Activated CD8-positive, alpha-beta memory T cell treated with anti-CD3 and anti-CD28 coated beads, Interleukin-2, amount 50 U/mL, for 24 hours (primary cell): Measurements from ENCODE around the gene TM4SF20.
"Not testable (repeated sequence)": the region's sequence is repeated elsewhere in the genome, so short reads cannot be mapped to it uniquely, and the experiment has no call there.

Source experiments
- DNase-seq: peaks from one replicate; pipeline ENCODE4 v3.0.0-alpha.2; 2020; ENCODE audit errors: extremely low read depth

Gene TM4SF20

GRCh38 chr2:227398684-227399670 lies 19.9 kb upstream of the TM4SF20 start:
- DNase-seq = no peak

- DNase-seq = no peak
These were observed 18.5 kb upstream of the TM4SF20 start for GRCh38 chr2:227397562-227397961.

- DNase-seq = no peak
These were observed 16.4 kb upstream of the TM4SF20 start for GRCh38 chr2:227395556-227395955.

- no peak for DNase-seq
These were observed 15.3 kb upstream of the TM4SF20 start for GRCh38 chr2:227394401-227394800.

DNA sequence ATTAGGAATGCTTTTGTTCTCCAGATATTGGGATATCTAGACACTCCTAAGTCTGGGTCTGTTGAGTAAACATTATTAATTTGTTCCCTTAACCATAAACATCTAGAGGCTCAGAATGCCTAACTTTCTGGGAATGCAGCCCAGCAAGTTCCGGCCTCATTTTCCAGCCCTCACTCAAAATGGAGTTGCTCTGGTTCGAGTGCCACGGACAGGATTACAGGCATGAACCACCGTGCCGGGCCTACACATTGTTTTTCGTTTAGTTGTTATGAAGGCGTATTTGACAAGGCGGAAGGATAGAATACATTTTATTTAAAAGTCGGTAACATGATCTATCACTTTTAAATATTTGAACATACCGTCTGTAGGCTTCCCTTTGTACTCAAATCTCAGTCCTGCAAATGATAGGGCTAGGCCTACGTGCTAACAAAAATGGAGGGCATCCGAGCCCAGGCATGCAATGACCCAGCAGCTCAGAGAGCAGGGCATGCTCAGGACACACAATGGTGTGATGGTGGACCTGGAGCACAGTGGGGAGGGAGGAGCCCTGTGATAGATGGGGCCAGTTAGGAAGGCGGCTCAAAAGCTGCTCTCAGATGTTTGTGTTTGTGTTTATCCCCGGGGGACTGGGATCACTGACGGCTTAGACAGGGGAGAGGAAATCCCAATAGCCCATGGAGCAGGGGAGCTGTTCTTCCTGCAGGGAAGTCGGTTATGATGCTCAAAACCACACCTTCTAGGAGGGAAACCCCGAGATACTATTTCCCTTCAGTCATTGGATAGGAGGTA lies 11.6 kb upstream of the TM4SF20 start:
- DNase-seq = no peak

DNA sequence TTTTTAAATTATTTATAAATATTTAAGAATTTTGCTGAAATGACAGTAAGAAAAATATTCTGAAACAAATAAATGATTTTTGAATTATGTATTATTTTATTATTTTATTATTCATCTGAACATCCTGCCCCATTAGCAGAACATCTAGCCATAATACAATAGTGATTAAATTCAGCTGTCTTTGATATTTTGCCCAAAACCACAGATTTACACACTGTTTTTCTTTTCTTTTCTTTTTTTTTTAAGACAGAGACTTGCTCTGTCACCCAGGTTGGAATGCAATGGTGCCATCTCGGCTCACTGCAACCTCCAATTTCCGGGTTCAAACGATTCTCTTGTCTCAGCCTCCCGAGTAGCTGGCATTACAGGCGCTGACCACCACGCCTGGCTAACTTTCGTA lies 10.6 kb upstream of the TM4SF20 start:
- DNase-seq = no peak

- DNase-seq = no peak
These were observed 10.1 kb upstream of the TM4SF20 start for GRCh38 chr2:227389231-227389630.

- no peak for DNase-seq
These were observed 9.5 kb upstream of the TM4SF20 start for GRCh38 chr2:227388537-227389011.

DNA sequence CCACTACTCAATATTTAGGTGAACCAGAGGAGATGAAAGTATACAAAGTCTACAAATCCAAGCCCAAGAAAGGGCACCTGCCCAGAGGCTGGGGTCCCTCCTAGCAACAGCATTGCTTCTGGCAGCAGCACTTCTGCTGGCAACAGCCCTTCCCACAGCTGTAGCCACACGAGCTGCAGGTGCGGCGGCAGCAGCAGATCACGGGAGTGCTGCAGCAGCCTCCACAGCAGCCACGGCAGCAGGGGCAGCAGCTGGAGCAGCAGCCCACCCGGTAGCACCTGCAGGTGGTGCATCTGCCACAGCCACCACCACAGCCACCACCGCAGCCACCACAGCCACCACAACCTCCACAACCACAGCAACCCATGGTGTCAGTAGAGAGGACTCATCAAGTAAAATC lies 8.5 kb upstream of the TM4SF20 start, which contains the start of gene SCYGR1:
TSS of gene SCYGR1 (minus strand) at position 367 of the 400 bp plus-strand sequence. CDS start at position 367, 0 bp downstream.
- not testable (repeated sequence) for DNase-seq

- no peak for DNase-seq
These were observed 7.5 kb upstream of the TM4SF20 start for GRCh38 chr2:227386630-227387029.

DNA sequence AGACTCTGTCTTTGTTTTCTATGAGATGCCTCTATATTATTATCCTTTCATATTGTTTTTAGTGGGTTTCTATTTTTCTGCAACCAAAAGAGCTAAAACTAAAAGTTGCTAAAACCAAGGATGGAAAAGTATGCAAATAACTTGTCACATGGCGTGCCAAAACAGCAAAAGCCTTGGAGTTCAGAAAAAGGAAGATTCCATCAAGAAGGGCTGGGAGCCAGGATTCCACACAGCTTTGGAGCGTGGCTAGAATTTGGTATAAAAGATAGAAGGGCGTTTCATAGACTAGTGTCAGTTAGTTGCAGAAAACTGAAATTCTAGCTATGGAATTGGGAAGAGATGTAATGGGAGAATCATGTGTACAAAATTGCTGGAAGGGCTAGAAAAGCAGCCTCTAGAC lies 4.6 kb upstream of the TM4SF20 start:
- DNase-seq = no peak

DNA sequence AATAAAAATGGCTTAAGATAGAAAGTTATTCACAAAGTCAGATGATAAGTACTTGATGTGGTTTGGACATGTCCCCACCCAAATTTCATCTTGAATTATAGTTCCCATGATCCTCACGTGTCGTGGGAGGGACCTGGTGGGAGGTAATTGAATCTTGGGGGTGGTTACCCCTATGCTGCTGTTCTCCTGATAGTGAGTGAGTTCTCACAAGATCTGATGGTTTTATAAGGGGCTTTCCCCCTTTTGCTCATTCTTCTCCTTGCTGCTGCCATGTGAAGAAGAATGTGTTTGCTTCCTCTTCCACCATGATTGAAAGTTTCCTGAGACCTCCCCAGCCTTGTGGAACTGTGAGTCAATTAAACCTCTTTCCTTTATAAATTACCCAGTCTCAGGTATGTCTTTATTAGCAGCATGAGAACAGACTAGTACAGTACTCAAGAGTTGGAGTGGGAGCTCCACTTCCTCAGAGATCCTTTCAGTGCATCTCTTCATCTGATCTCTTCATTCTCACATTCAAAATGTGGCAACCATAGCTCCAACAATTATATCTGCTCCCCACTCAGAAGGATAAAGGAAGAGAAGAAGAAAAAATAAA lies 3.2 kb upstream of the TM4SF20 start:
- DNase-seq = not testable (repeated sequence)

- DNase-seq = no peak
These were observed 729 bp downstream of the TM4SF20 start for GRCh38 chr2:227378371-227378782.

DNA sequence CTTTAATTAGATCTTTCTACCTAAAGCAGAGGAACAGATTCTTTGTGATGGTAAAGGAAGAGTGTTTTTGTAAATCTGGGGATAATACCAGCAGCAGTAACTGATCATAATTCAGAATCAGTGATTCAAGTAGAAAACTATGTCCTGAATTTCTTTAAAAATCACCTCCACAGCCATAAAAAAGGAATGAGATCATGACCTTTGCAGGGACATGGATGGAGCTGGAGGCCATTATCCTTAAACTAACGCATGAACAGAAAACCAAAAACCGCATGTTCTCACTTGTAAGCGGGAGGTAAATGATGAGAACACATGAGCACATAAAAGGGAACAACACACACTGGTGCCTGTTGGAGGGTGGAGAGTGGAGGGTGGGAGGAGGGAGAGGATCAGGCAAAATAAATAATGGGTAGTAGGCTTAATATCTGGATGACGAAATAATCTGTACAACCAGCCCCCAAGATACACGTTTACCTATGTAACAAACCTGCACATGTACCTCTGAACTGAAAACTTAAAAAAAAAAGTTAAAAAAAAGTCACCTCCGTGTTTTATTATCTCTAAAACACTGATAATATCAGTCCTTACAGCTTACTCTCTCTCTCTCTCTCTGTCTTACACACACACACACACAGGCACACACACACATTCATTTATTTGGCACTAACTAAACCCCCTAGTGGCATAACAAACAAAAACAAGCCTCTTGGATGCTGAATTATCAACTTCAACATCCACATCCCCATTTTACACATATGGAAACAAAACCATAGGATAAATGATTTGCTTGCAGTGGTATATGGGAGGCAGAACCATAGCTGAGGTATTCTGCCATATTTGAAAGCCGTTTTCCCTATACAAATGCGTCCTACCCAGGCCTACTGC lies 1.4 kb downstream of the TM4SF20 start:
- no peak for DNase-seq

DNA sequence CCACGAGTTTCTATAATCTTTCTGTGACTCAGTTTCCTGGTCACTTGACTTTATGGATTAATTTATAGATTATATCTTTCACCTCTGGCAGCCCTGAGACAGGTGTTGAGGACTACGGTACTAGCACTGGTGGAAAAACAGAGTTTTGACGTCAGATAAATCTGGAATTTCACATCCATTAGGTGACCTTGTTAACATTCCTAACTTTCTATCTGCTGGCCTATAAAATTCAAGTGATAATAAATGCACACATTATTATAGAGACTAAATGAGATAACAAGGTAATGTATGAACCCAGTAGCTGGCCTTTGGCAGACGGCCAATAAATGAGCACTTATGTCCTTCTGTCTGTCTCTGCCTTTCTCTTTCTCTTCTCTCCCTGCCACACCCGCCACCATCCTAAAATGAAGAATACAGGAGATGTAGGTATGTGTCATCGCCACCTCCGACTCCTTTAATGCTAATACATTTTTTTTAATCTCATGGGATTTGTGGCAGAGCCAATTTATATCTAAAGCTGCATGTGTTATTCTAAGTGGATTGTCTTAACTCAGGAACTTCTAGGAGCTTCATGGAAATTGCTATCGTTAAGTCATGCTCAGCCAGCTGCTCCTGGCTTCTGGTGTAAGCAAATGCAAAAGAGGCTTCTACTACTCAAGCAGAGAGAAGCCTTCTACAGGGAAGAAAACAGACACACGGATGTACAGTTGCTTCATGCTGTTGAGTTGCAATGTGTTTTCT lies 2.3 kb downstream of the TM4SF20 start:
- no peak for DNase-seq

DNA sequence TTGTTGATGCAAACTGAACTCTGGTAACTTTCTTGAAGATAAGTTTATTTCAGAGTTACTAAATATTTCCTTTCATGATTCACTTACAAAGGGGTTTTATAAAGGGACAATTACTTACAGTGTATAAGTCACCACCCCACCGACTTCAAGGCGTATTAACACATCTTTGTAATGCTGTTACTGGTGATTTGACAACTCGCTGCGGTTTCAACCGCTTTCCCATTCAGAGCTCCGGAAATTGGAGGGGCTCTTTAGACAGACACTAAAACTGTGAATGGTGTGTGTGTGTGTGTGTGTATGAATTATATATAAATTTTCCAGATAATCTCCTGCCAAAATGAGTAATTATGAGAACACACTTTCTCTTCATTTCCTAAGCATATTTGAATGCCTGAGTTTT lies 4.9 kb downstream of the TM4SF20 start:
- peak; percentile 21 for DNase-seq

DNA sequence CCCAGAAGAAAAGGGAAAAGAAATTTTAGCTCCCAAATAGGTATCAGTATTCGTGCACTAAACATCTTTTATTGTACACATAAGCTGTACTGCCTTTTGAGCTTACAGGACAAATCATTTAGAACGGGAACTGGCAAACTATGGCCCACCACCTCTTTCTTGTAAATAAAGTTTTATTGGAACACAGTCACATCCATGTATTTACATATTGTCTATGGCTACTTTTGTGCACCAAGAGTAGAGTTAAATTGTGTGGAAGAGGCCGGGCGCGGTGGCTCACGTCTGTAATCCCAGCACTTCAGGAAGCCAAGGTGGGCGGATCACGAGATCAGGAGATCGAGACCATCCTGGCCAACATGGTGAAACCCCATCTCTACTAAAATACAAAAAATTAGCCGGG lies 5.7 kb downstream of the TM4SF20 start:
- DNase-seq = no peak

DNA sequence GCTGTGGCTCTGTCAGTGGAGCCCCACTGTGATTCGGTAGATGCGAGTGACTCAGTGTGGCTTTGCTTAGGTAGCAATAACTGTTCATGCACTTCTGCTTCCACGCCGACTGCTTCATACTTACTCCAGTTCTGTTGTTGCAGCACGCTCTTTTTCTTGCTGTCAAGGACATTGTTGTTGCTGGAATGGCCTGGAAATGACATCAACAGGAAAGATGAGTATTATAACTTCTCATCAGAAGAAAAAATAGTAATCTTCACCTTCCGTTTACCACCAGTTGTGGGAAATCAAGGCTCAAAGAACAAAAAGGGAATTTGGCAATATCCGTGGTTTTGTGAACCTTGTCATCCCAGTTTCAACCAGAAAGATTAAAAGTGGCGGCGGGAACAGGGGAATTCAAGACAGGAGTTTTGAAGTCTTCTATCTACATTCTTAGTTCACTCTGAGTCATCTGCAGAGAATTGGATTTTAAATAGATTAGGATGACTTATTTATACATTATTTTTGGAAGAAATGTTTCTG lies 8.3 kb downstream of the TM4SF20 start:
- no peak for DNase-seq

DNA sequence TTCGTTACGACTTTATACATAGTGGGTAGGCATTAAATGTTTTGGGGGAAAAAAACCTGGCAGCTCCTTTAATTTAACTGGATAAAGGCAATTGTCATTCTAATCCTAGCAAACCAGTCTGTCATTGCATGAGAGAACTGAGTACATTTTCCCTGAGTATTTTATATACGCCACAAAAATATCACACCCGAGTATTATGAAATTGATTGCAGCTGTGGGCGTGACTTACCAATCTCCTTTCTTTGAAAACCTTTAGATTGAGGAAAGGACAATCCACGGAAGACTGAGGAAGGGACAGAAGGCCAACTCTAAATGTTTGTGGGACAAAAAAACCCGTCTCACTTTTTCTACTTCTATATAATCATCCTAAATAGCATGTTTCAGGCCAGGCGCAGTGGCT lies 9.0 kb downstream of the TM4SF20 start:
- DNase-seq = no peak

GRCh38 chr2:227368574-227368973 lies 10.5 kb downstream of the TM4SF20 start:
- DNase-seq = no peak
